Activated gamma-delta T cell treated with anti-CD3 and anti-CD28 coated beads, Interleukin-2, amount 50 U/mL, for 16 hours (primary cell): Measurements from ENCODE around the gene FOXP1.
"Not testable (repeated sequence)": the region's sequence is repeated elsewhere in the genome, so short reads cannot be mapped to it uniquely, and the experiment has no call there.

ENCODE experiments used
- DNase-seq: peaks from one replicate; pipeline ENCODE4 v3.0.0-alpha.2; 2020; ENCODE audit warnings: low read depth

FOXP1 gene

GRCh38 chr3:71450162-71450561 is 133.4 kb downstream of the FOXP1 start:
- no peak for DNase-seq

GRCh38 chr3:71447803-71448202 is 135.7 kb downstream of the FOXP1 start:
- DNase-seq, result no peak

- no peak for DNase-seq
These were observed 136.3 kb downstream of the FOXP1 start for GRCh38 chr3:71447197-71447596.

- DNase-seq, result no peak
These were observed 136.8 kb downstream of the FOXP1 start for GRCh38 chr3:71446734-71447133.

- DNase-seq, result no peak
These were observed 137.3 kb downstream of the FOXP1 start for GRCh38 chr3:71446260-71446659.

- DNase-seq, result no peak
These were observed 138.7 kb downstream of the FOXP1 start for GRCh38 chr3:71444861-71445259.

- DNase-seq, result peak; percentile 49
These were observed 139.3 kb downstream of the FOXP1 start for GRCh38 chr3:71444028-71444860.

GRCh38 chr3:71443332-71443731 is 140.2 kb downstream of the FOXP1 start:
- DNase-seq, result no peak

GRCh38 chr3:71442652-71443042 is 140.9 kb downstream of the FOXP1 start:
- no peak for DNase-seq

GRCh38 chr3:71441925-71442651 is 141.4 kb downstream of the FOXP1 start:
- no peak for DNase-seq

GRCh38 chr3:71441217-71441924 is 142.2 kb downstream of the FOXP1 start:
- DNase-seq, result no peak

- DNase-seq, result no peak
These were observed 144.6 kb downstream of the FOXP1 start for GRCh38 chr3:71438904-71439303.

- no peak for DNase-seq
These were observed 145.3 kb downstream of the FOXP1 start for GRCh38 chr3:71438071-71438685.

GRCh38 chr3:71436337-71436736 is 147.2 kb downstream of the FOXP1 start:
- DNase-seq, result no peak

GRCh38 chr3:71435836-71436235 is 147.7 kb downstream of the FOXP1 start:
- not testable (repeated sequence) for DNase-seq

GRCh38 chr3:71433631-71434030 is 149.9 kb downstream of the FOXP1 start:
- no peak for DNase-seq

GRCh38 chr3:71432044-71432975 is 151.2 kb downstream of the FOXP1 start:
- no peak for DNase-seq

GRCh38 chr3:71430941-71431552 is 152.5 kb downstream of the FOXP1 start:
- DNase-seq, result no peak

- DNase-seq, result no peak
These were observed 153.9 kb downstream of the FOXP1 start for GRCh38 chr3:71429597-71429988.

GRCh38 chr3:71428841-71429596 is 154.5 kb downstream of the FOXP1 start:
- no peak for DNase-seq
